ENCODE results near the gene PLCH1.

PLCH1 gene

GRCh38 chr3:155448531-155448930, 296.3 kb downstream of the PLCH1 start:
- Histone ChIP-seq H3K27me3 (ENCODE audit: control insufficient read depth, insufficient read depth, low read length) (no peaks in the 10 kb centered on the region), H3K36me3 (ENCODE audit: control insufficient read depth, insufficient read depth, low read length) (no peaks in the 10 kb centered on the region), H3K4me1 (ENCODE audit: control insufficient read depth, insufficient read depth, low read length) (no peaks in the 10 kb centered on the region), H3K27ac (ENCODE audit: low read depth, low read length) (no peak overlapping the region), H3K4me3 (ENCODE audit: low read length) (no peak overlapping the region), H3K9ac (ENCODE audit: low read length) (no peak overlapping the region)

DNA sequence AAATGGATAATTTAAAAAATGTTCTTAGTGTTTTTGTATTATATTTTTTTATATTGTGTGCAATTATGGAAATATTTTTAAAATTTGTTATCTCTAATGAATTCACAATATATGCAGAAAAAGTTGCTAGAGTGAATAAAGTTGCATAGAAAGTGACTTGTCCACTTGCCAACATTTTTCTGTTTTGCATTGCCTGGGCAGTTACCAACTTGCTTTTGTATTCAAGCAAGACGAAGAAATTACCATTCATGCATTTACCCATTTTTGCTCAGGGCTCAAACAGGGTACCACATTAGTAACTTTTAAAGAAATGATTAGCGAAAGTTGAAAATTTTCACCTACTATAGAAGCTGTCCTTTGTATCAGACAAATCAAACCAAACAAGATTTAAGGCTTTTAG, 298.5 kb downstream of the PLCH1 start:
- Histone ChIP-seq H3K27ac (ENCODE audit: low read depth, low read length) (no peak overlapping the region), H3K4me3 (ENCODE audit: low read length) (no peak overlapping the region), H3K27me3 (ENCODE audit: control insufficient read depth, insufficient read depth, low read length) (no peaks in the 10 kb centered on the region), H3K9ac (ENCODE audit: low read length) (no peak overlapping the region), H3K36me3 (ENCODE audit: control insufficient read depth, insufficient read depth, low read length) (no peaks in the 10 kb centered on the region), H3K4me1 (ENCODE audit: control insufficient read depth, insufficient read depth, low read length) (no peaks in the 10 kb centered on the region)

DNA sequence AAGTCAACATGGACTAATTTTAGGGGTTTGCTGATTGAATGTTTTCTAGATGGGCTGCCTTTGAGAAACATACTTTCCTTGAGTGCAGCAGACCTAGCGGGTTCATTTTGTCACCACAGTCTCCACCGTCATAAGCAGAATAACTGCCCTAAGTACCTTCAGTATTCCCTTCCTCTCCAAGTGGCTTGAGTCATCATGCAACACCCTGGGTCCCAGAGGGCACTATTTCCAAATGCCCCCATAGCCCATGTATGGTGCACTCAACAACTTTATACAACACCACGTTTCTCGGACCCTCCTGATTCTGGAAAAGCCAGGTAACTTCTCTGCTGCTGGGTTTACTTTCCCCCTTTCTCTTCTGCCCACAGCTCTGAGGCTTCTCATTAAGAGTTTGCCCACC, 300.1 kb downstream of the PLCH1 start:
- Histone ChIP-seq H3K4me1 (ENCODE audit: control insufficient read depth, insufficient read depth, low read length) (no peaks in the 10 kb centered on the region), H3K4me3 (ENCODE audit: low read length) (no peak overlapping the region), H3K27ac (ENCODE audit: low read depth, low read length) (no peak overlapping the region), H3K27me3 (ENCODE audit: control insufficient read depth, insufficient read depth, low read length) (no peaks in the 10 kb centered on the region), H3K9ac (ENCODE audit: low read length) (no peak overlapping the region), H3K36me3 (ENCODE audit: control insufficient read depth, insufficient read depth, low read length) (no peaks in the 10 kb centered on the region)

DNA sequence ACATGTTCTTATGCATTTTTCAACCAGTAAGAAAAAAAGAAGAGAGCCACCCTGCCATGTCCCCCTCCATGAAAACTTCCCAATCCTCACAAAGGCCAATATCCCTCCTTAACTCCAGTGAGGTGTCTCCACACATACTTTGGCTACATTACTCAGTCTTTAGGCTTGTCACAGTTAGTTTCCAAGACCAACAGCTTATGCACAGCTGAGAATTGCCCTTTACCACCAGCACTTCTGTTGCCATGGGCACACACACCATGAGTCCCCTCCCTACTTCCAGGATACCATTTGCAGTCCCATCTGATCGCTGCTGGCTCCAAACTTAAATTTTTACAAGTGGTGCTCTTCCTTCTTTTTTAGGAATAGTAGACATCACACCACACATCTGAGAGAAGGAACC, 301.1 kb downstream of the PLCH1 start:
- no peak overlapping the region for H3K9ac ChIP-seq (ENCODE audit: low read length)
- no peaks in the 10 kb centered on the region for H3K36me3 ChIP-seq (ENCODE audit: control insufficient read depth, insufficient read depth, low read length)
- H3K4me3 ChIP-seq (ENCODE audit: low read length), result no peak overlapping the region
- no peak overlapping the region for H3K27ac ChIP-seq (ENCODE audit: low read depth, low read length)
- no peaks in the 10 kb centered on the region for H3K4me1 ChIP-seq (ENCODE audit: control insufficient read depth, insufficient read depth, low read length)
- no peaks in the 10 kb centered on the region for H3K27me3 ChIP-seq (ENCODE audit: control insufficient read depth, insufficient read depth, low read length)

DNA sequence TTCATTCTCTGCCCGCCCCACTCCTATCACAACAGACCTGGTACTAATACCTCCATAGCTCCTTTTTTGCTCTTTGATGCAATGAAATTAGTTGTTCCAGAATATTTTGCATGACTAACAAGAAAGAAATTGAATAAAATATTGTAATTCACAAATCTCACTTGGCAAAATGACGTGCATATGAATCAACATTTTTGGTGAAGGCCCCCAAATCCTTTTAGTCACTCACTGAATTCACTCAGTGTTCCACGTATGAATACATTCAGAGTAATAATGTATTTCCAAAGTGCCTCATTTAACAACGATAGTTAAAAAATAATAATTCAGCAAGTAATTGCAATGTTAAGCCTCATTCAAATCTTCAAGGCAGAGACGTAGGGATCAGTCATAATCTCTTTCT, 302.8 kb downstream of the PLCH1 start:
- H3K4me1 ChIP-seq (ENCODE audit: control insufficient read depth, insufficient read depth, low read length), result no peaks in the 10 kb centered on the region
- H3K36me3 ChIP-seq (ENCODE audit: control insufficient read depth, insufficient read depth, low read length), result no peaks in the 10 kb centered on the region
- H3K9ac ChIP-seq (ENCODE audit: low read length), result no peak overlapping the region
- H3K27ac ChIP-seq (ENCODE audit: low read depth, low read length), result no peak overlapping the region
- no peak overlapping the region for H3K4me3 ChIP-seq (ENCODE audit: low read length)
- no peaks in the 10 kb centered on the region for H3K27me3 ChIP-seq (ENCODE audit: control insufficient read depth, insufficient read depth, low read length)

GRCh38 chr3:155441506-155441905, 303.4 kb downstream of the PLCH1 start:
- no peaks in the 10 kb centered on the region for H3K36me3 ChIP-seq (ENCODE audit: control insufficient read depth, insufficient read depth, low read length)
- no peak overlapping the region for H3K27ac ChIP-seq (ENCODE audit: low read depth, low read length)
- no peaks in the 10 kb centered on the region for H3K4me1 ChIP-seq (ENCODE audit: control insufficient read depth, insufficient read depth, low read length)
- no peak overlapping the region for H3K9ac ChIP-seq (ENCODE audit: low read length)
- no peak overlapping the region for H3K4me3 ChIP-seq (ENCODE audit: low read length)
- no peaks in the 10 kb centered on the region for H3K27me3 ChIP-seq (ENCODE audit: control insufficient read depth, insufficient read depth, low read length)

- H3K36me3 ChIP-seq (ENCODE audit: control insufficient read depth, insufficient read depth, low read length), result no peaks in the 10 kb centered on the region
- H3K9ac ChIP-seq (ENCODE audit: low read length), result no peak overlapping the region
- no peaks in the 10 kb centered on the region for H3K27me3 ChIP-seq (ENCODE audit: control insufficient read depth, insufficient read depth, low read length)
- H3K4me3 ChIP-seq (ENCODE audit: low read length), result no peak overlapping the region
- no peak overlapping the region for H3K27ac ChIP-seq (ENCODE audit: low read depth, low read length)
- no peaks in the 10 kb centered on the region for H3K4me1 ChIP-seq (ENCODE audit: control insufficient read depth, insufficient read depth, low read length)
Measured at GRCh38 chr3:155441026-155441425, 303.8 kb downstream of the PLCH1 start.

DNA sequence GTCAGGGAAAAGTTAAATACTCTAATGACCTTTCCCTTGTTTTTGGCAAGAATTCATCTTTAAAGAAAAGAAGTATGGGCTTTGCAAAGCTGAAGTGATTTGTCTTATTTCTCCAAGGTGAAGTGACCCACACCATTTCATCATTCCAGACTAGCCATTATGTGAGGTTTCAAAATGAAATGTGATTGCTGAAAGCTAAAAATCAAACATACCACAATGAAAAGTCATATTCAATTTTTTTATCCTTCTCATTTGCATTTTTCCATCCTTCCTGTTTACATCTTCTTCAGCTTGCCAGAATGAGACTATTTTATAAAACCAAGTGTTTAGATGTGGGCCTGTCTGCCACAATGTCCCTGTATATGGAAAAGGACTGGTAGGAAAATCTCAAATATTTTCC, 309.1 kb downstream of the PLCH1 start:
- no peaks in the 10 kb centered on the region for H3K36me3 ChIP-seq (ENCODE audit: control insufficient read depth, insufficient read depth, low read length)

GRCh38 chr3:155431856-155432570, 312.9 kb downstream of the PLCH1 start:
- Histone ChIP-seq H3K36me3 (ENCODE audit: control insufficient read depth, insufficient read depth, low read length) (no peaks in the 10 kb centered on the region), H3K4me3 (ENCODE audit: low read length) (no peak overlapping the region), H3K27ac (ENCODE audit: low read depth, low read length) (no peak overlapping the region), H3K27me3 (ENCODE audit: control insufficient read depth, insufficient read depth, low read length) (no peaks in the 10 kb centered on the region), H3K4me1 (ENCODE audit: control insufficient read depth, insufficient read depth, low read length) (no peaks in the 10 kb centered on the region), H3K9ac (ENCODE audit: low read length) (no peak overlapping the region)

More for the DNA sequence above, 309.1 kb downstream of the PLCH1 start:
- Histone ChIP-seq H3K9ac (ENCODE audit: low read length) (no peak overlapping the region), H3K4me3 (ENCODE audit: low read length) (no peak overlapping the region), H3K27me3 (ENCODE audit: control insufficient read depth, insufficient read depth, low read length) (no peaks in the 10 kb centered on the region), H3K27ac (ENCODE audit: low read depth, low read length) (no peak overlapping the region), H3K4me1 (ENCODE audit: control insufficient read depth, insufficient read depth, low read length) (no peaks in the 10 kb centered on the region)

- H3K4me1 ChIP-seq (ENCODE audit: control insufficient read depth, insufficient read depth, low read length), result no peaks in the 10 kb centered on the region
- H3K36me3 ChIP-seq (ENCODE audit: control insufficient read depth, insufficient read depth, low read length), result no peaks in the 10 kb centered on the region
- no peak overlapping the region for H3K4me3 ChIP-seq (ENCODE audit: low read length)
Measured at GRCh38 chr3:155428563-155428962, 316.3 kb downstream of the PLCH1 start.

GRCh38 chr3:155426524-155427230, 318.2 kb downstream of the PLCH1 start:
- Histone ChIP-seq H3K4me3 (ENCODE audit: low read length) (no peak overlapping the region), H3K4me1 (ENCODE audit: control insufficient read depth, insufficient read depth, low read length) (no peaks in the 10 kb centered on the region), H3K36me3 (ENCODE audit: control insufficient read depth, insufficient read depth, low read length) (no peaks in the 10 kb centered on the region), H3K9ac (ENCODE audit: low read length) (no peak overlapping the region), H3K27ac (ENCODE audit: low read depth, low read length) (no peak overlapping the region), H3K27me3 (ENCODE audit: control insufficient read depth, insufficient read depth, low read length) (no peaks in the 10 kb centered on the region)

More at GRCh38 chr3:155428563-155428962, 316.3 kb downstream of the PLCH1 start:
- H3K27me3 ChIP-seq (ENCODE audit: control insufficient read depth, insufficient read depth, low read length), result no peaks in the 10 kb centered on the region
- H3K9ac ChIP-seq (ENCODE audit: low read length), result no peak overlapping the region
- no peak overlapping the region for H3K27ac ChIP-seq (ENCODE audit: low read depth, low read length)

- Histone ChIP-seq H3K27ac (ENCODE audit: low read depth, low read length) (no peak overlapping the region), H3K36me3 (ENCODE audit: control insufficient read depth, insufficient read depth, low read length) (no peaks in the 10 kb centered on the region), H3K4me3 (ENCODE audit: low read length) (no peak overlapping the region), H3K27me3 (ENCODE audit: control insufficient read depth, insufficient read depth, low read length) (no peaks in the 10 kb centered on the region), H3K4me1 (ENCODE audit: control insufficient read depth, insufficient read depth, low read length) (no peaks in the 10 kb centered on the region), H3K9ac (ENCODE audit: low read length) (no peak overlapping the region)
Measured at GRCh38 chr3:155425396-155425795, 319.5 kb downstream of the PLCH1 start.

DNA sequence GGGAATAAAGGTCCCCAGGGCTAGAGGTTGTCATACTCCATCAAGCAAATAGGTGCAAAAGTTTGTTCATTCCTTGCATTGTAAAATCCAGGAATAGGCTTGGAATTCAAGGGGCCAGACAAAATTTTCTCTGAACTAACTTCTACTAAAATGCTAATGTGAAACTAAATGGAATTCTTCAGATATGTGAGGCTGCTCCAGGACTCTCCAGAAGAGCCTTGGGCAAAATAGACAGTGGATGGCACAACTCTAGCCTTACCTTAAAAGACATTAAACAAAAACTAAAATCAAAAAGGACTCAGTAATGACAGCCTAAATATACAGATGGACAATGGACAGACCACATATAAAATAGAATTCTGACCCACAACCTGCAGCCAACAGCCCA, 320.6 kb downstream of the PLCH1 start:
- no peaks in the 10 kb centered on the region for H3K4me1 ChIP-seq (ENCODE audit: control insufficient read depth, insufficient read depth, low read length)
- no peaks in the 10 kb centered on the region for H3K27me3 ChIP-seq (ENCODE audit: control insufficient read depth, insufficient read depth, low read length)
- no peak overlapping the region for H3K4me3 ChIP-seq (ENCODE audit: low read length)
- no peaks in the 10 kb centered on the region for H3K36me3 ChIP-seq (ENCODE audit: control insufficient read depth, insufficient read depth, low read length)
- H3K9ac ChIP-seq (ENCODE audit: low read length), result no peak overlapping the region
- no peak overlapping the region for H3K27ac ChIP-seq (ENCODE audit: low read depth, low read length)
